IMR-90 (cell line): ENCODE data around the gene SNED1. TPM values are rescaled to one million over a fixed set of nuclear protein-coding genes. Genes with fewer than 3 reads are reported as not detected.

Experiments used
- ATAC-seq: fragments of 200-7000 bp; cut with Tn5 transposase; 2 replicates; pipeline ENCODE4 v1.9.1; 2020; ENCODE audit warnings: low read depth, mild to moderate bottlenecking, moderate library complexity
- BruUV-seq: library from RNA; stranded (reverse); fragments of 400-500 nt; replicated peaks from 2 replicates; lab custom pipeline; 2021; lab: Mats Ljungman, UMichigan
- CTCF ChIA-PET: fragments of 300-600 bp; formaldehyde crosslinking; extraction: SDS; loops from one replicate; lab custom pipeline; 2021; ENCODE audit warnings: antibody characterized with exemption; lab: Yijun Ruan, JAX
- POLR2A ChIA-PET: fragments of 300-600 bp; sonication (Branson Sonifier 250); formaldehyde crosslinking; loops from one replicate; lab custom pipeline; 2022; ENCODE audit warnings: antibody characterized with exemption; ENCODE audit not compliant: unreplicated experiment; lab: Charles Lee
- DNase-seq: peaks from one replicate; pipeline ENCODE4 v3.0.0; 2013
- H2AFZ ChIP-seq: replicated peaks from 2 replicates; pipeline ENCODE3; 2013; ENCODE audit warnings: low read length, mild to moderate bottlenecking; ENCODE audit not compliant: poor library complexity
- H2AK5ac ChIP-seq: 2 replicates; pipeline ENCODE4 v1.6.1; 2013; ENCODE audit warnings: low read depth, low read length, inconsistent platforms
- H2AK9ac ChIP-seq: replicated peaks from 2 replicates; pipeline ENCODE3; 2013; ENCODE audit warnings: mild to moderate bottlenecking, low read depth, low read length, moderate library complexity; ENCODE audit not compliant: poor library complexity
- H2BK120ac ChIP-seq: 2 replicates; pipeline ENCODE4 v1.6.1; 2013; ENCODE audit warnings: low read depth, low read length, inconsistent platforms
- H2BK15ac ChIP-seq: 3 replicates; pipeline ENCODE4 v1.6.1; 2013; ENCODE audit warnings: low read depth, low read length, inconsistent platforms
- H2BK20ac ChIP-seq: 2 replicates; pipeline ENCODE4 v1.6.1; 2013; ENCODE audit warnings: low read depth, mild to moderate bottlenecking, inconsistent platforms, low read length, moderate library complexity
- H2BK5ac ChIP-seq: 2 replicates; pipeline ENCODE4 v1.6.1; 2013; ENCODE audit warnings: mild to moderate bottlenecking, low read depth, low read length, inconsistent platforms; ENCODE audit not compliant: poor library complexity, severe bottlenecking
- H3K14ac ChIP-seq: replicated peaks from 2 replicates; pipeline ENCODE4 v1.6.1; 2013; ENCODE audit warnings: low read depth, low read length, inconsistent platforms
- H3K18ac ChIP-seq: 2 replicates; pipeline ENCODE4 v1.6.1; 2013; ENCODE audit warnings: low read depth, low read length, control low read depth
- H3K23ac ChIP-seq: 2 replicates; pipeline ENCODE4 v1.6.1; 2013; ENCODE audit warnings: low read depth, low read length, inconsistent platforms
- H3K27ac ChIP-seq: 2 replicates; pipeline ENCODE4 v1.5.1; 2013; ENCODE audit warnings: mild to moderate bottlenecking, control low read depth, low read length; ENCODE audit not compliant: insufficient read depth
- H3K27me3 ChIP-seq: 2 replicates; pipeline ENCODE4 v1.6.1; 2013; ENCODE audit warnings: low read length; ENCODE audit not compliant: control insufficient read depth, insufficient read depth
- H3K36me3 ChIP-seq: 2 replicates; pipeline ENCODE4 v1.6.1; 2013; ENCODE audit warnings: low read length, mixed read lengths; ENCODE audit not compliant: control insufficient read depth, insufficient read depth
- H3K4ac ChIP-seq: 2 replicates; pipeline ENCODE4 v1.6.1; 2013; ENCODE audit warnings: low read depth, low read length, inconsistent platforms
- H3K4me1 ChIP-seq: 2 replicates; pipeline ENCODE4 v1.6.1; 2013; ENCODE audit warnings: low read length, mixed read lengths; ENCODE audit not compliant: control insufficient read depth, insufficient read depth
- H3K4me2 ChIP-seq: 2 replicates; pipeline ENCODE4 v1.6.1; 2013; ENCODE audit warnings: low read depth, mild to moderate bottlenecking, control low read depth, low read length, moderate library complexity
- H3K4me3 ChIP-seq: 2 replicates; pipeline ENCODE4 v1.5.1; 2013; ENCODE audit warnings: low read depth, mild to moderate bottlenecking, control low read depth, low read length, moderate library complexity; ENCODE audit not compliant: insufficient read depth
- H3K56ac ChIP-seq: 2 replicates; pipeline ENCODE4 v1.6.1; 2013; ENCODE audit warnings: low read length, inconsistent platforms; ENCODE audit not compliant: insufficient read depth; ENCODE audit errors: extremely low read depth
- H3K79me1 ChIP-seq, 2 experiments: 2 replicates each; pipeline ENCODE4 v1.6.1; 2013; ENCODE audit warnings: low read length in 2 of 2, inconsistent platforms in 1 of 2, low read depth in 1 of 2
- H3K9ac ChIP-seq: 2 replicates; pipeline ENCODE4 v1.6.1; 2013; ENCODE audit warnings: low read depth, low read length, control low read depth
- H3K9me1 ChIP-seq: 2 replicates; pipeline ENCODE4 v1.6.1; 2013; ENCODE audit warnings: low read length, inconsistent platforms; ENCODE audit not compliant: insufficient read depth
- H3K9me3 ChIP-seq: 2 replicates; pipeline ENCODE4 v1.6.1; 2013; ENCODE audit warnings: low read length; ENCODE audit not compliant: control insufficient read depth, insufficient read depth
- H4K20me1 ChIP-seq: 2 replicates; pipeline ENCODE4 v1.6.1; 2013; ENCODE audit warnings: low read length, inconsistent platforms; ENCODE audit not compliant: insufficient read depth
- H4K5ac ChIP-seq: 2 replicates; pipeline ENCODE4 v1.6.1; 2013; ENCODE audit warnings: mild to moderate bottlenecking, low read depth, low read length, control low read depth
- H4K8ac ChIP-seq, 2 experiments: 2 replicates each; pipeline ENCODE4 v1.6.1; 2013; ENCODE audit warnings: low read depth in 2 of 2, low read length in 2 of 2, control low read depth in 1 of 2, inconsistent platforms in 1 of 2
- H4K91ac ChIP-seq: 2 replicates; pipeline ENCODE4 v1.6.1; 2013; ENCODE audit warnings: low read depth, low read length, inconsistent platforms; ENCODE audit not compliant: insufficient read depth
- CEBPB ChIP-seq: IDR thresholded peaks from 2 replicates; pipeline ENCODE4 v1.6.1; 2012; ENCODE audit warnings: low read depth, low read length, improper control_type of control experiment
- CHD1 ChIP-seq: IDR thresholded peaks from 2 replicates; pipeline ENCODE4 v1.6.1; 2012; ENCODE audit warnings: low read depth, low read length, improper control_type of control experiment
- FOS ChIP-seq: fragments of 150-350 bp; IDR thresholded peaks from 2 replicates; pipeline ENCODE4 v1.6.1; 2016; ENCODE audit warnings: low read depth, low read length
- MAFK ChIP-seq: IDR thresholded peaks from 2 replicates; pipeline ENCODE4 v1.6.1; 2012; ENCODE audit warnings: low read depth, low read length, improper control_type of control experiment
- MAZ ChIP-seq: IDR thresholded peaks from 2 replicates; pipeline ENCODE4 v1.6.1; 2012; ENCODE audit warnings: low read depth, mild to moderate bottlenecking, low read length, improper control_type of control experiment, moderate library complexity, borderline replicate concordance
- NFE2L2 ChIP-seq: fragments of 150-350 bp; IDR thresholded peaks from 2 replicates; pipeline ENCODE4 v1.6.1; 2016; ENCODE audit warnings: low read depth, mild to moderate bottlenecking, low read length
- RFX5 ChIP-seq: IDR thresholded peaks from 2 replicates; pipeline ENCODE4 v1.8.0; 2012; ENCODE audit warnings: low read depth, mild to moderate bottlenecking, low read length, moderate library complexity
- WGBS, 2 experiments: methylation state at CpG; one replicate each; pipeline versions ENCODE4 v1.1.5 to v1.1.7; 2013; ENCODE audit warnings: missing lambda C conversion rate in 2 of 2; ENCODE audit not compliant: insufficient read length in 1 of 2; ENCODE audit errors: extremely low coverage in 2 of 2; 5-methylcytosine and 5-hydroxymethylcytosine counted together
- dilution Hi-C: fragments of 300-500 bp; cut with HindIII; formaldehyde crosslinking; loops from one replicate; pipeline ENCODE4 v1.14.3; 2018; ENCODE audit warnings: low sequenced_read_pairs; ENCODE audit not compliant: unreplicated experiment
- in situ Hi-C: fragments of 300-500 bp; cut with MboI; formaldehyde crosslinking; loops from 3 replicates; pipeline ENCODE4 v1.14.3; 2019; ENCODE audit warnings: low sequenced_read_pairs, inconsistent platforms, mixed read lengths
- intact Hi-C: fragments of 100-400 bp; cut with micrococcal nuclease; formaldehyde crosslinking; loops from 2 replicates; pipeline ENCODE4 v1.10.0; 2022
- polyA plus RNA-seq, 3 experiments: library from polyadenylated mRNA; depleted of rRNA; stranded (reverse); fragments of >200 nt; gene quantifications; 2 replicates each; pipeline ENCODE4 v1.2.3, GENCODE V29; 2012; ENCODE audit warnings: low replicate concordance in 1 of 3
- total RNA-seq: library from RNA; depleted of rRNA; stranded (reverse); fragments of >200 nt; gene quantifications from 2 replicates; pipeline ENCODE4 v1.2.3, GENCODE V29; 2012
- TF ChIP-seq, protein P1 (sequence below): conservative IDR thresholded peaks from 2 replicates; pipeline ENCODE4 v1.5.1; 2012; ENCODE audit warnings: mild to moderate bottlenecking, low read depth, low read length, improper control_type of control experiment
- TF ChIP-seq, protein P2 (sequence below): fragments of 150-350 bp; IDR thresholded peaks from 2 replicates; pipeline ENCODE4 v1.6.1; 2017; ENCODE audit warnings: mild to moderate bottlenecking, antibody characterized with exemption, low read length, low read depth

The SNED1 gene
- total and polyA plus RNA-seq, 2 of the 4 experiments (the other 2 are of a cell fraction): 1.1 to 3.4 TPM

DNA sequence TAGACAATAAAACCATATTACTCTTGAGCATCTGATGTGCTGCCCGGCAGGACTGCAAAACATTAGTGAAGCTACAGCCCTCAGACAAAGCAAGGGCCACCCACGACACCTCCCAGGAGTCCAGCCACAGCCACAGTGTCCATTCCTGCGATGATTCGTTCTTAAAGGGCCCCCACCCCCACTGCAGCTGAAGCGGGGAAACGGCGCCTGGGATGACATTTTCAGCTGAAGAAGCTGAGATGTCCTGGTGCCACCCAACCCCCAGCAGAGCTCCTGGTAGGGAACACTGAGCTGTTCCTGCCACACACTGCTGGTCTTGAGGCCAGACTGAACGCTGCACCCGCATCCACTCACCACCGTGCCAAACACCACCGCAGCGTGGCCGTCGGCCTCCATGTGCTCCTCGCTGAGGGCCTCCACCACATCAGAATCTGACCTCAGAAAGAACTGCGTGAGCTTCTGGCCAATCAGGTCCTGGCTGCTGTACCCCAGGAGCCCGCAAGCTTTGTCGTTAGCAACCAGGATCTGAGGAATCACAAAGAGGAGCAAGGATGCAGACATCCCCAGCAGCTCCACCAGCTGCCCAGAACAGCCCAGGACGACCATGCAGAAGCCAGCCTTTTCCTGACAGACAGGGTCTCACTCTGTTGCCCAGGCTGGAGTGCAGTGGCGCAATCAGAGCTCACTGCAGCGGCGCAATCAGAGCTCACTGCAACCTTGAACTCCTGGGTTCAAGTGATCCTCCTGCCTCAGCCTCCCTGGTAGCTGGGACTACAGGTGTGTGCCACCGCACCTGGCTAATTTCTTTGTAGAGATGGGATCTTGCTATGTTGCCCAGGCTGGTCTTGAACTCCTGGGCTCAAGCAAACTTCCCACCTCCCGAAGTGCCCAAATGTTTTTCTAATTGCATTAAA, 141.4 kb downstream of the SNED1 start:
- no peak overlapping the region for H4K8ac ChIP-seq
- H3K27ac ChIP-seq: no peak overlapping the region
- H3K9me3 ChIP-seq: no peaks in the 10 kb centered on the region
- no peak overlapping the region for H3K56ac ChIP-seq
- no peak overlapping the region for H2AFZ ChIP-seq
- no peak overlapping the region for H2BK120ac ChIP-seq
- BruUV-seq: no TSS peak
- no peak overlapping the region for H3K4ac ChIP-seq
- H2AK9ac ChIP-seq: no peak overlapping the region
- H3K14ac ChIP-seq: no peak overlapping the region
- no peak overlapping the region for H4K5ac ChIP-seq
- H3K79me1 ChIP-seq: peaks cover 0 to 2% of the 10 kb centered on the region in 2 experiments; a peak in 1 of 4 replicates
- ATAC-seq: no peak
- no peak overlapping the region for H2BK15ac ChIP-seq
- H3K23ac ChIP-seq: no peak overlapping the region
- no peak overlapping the region for H4K91ac ChIP-seq
- TF ChIP-seq, protein P1, sequence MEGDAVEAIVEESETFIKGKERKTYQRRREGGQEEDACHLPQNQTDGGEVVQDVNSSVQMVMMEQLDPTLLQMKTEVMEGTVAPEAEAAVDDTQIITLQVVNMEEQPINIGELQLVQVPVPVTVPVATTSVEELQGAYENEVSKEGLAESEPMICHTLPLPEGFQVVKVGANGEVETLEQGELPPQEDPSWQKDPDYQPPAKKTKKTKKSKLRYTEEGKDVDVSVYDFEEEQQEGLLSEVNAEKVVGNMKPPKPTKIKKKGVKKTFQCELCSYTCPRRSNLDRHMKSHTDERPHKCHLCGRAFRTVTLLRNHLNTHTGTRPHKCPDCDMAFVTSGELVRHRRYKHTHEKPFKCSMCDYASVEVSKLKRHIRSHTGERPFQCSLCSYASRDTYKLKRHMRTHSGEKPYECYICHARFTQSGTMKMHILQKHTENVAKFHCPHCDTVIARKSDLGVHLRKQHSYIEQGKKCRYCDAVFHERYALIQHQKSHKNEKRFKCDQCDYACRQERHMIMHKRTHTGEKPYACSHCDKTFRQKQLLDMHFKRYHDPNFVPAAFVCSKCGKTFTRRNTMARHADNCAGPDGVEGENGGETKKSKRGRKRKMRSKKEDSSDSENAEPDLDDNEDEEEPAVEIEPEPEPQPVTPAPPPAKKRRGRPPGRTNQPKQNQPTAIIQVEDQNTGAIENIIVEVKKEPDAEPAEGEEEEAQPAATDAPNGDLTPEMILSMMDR: no peak
- TF ChIP-seq NFE2L2 (no peak), RFX5 (no peak), MAFK (no peak), CEBPB (no peak), CHD1 (no peak), MAZ (no peak), FOS (no peak)
- TF ChIP-seq, protein P2, sequence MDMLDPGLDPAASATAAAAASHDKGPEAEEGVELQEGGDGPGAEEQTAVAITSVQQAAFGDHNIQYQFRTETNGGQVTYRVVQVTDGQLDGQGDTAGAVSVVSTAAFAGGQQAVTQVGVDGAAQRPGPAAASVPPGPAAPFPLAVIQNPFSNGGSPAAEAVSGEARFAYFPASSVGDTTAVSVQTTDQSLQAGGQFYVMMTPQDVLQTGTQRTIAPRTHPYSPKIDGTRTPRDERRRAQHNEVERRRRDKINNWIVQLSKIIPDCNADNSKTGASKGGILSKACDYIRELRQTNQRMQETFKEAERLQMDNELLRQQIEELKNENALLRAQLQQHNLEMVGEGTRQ: no peak
- H2BK20ac ChIP-seq: no peak overlapping the region
- H3K4me1 ChIP-seq: no peaks in the 10 kb centered on the region
- in situ Hi-C loops: no loop called here
- H3K4me2 ChIP-seq: no peak overlapping the region
- dilution Hi-C loops: no loop called here
- no peaks in the 10 kb centered on the region for H3K27me3 ChIP-seq
- POLR2A ChIA-PET: no interaction called here
- intact Hi-C loops: no loop called here
- no peaks in the 10 kb centered on the region for H3K9me1 ChIP-seq
- no peak overlapping the region for H2AK5ac ChIP-seq
- peaks cover 3% of the 10 kb centered on the region; the same call in 1 of the 2 replicates for H3K36me3 ChIP-seq
- DNase-seq: no peak
- WGBS, 2 experiments: 93% methylated on average over 13 of the region's 24 CpGs; no CpG with 5 or more reads in 1 of the 2 experiments
- H3K18ac ChIP-seq: no peak overlapping the region
- no peak overlapping the region for H2BK5ac ChIP-seq
- no peaks in the 10 kb centered on the region for H4K20me1 ChIP-seq
- CTCF ChIA-PET: no interaction called here
- H3K9ac ChIP-seq: no peak overlapping the region
- no peak overlapping the region for H3K4me3 ChIP-seq
